Colonic mucosa (tissue), 4 donors: ENCODE data around the gene LCN2. TPM values are rescaled to one million over a fixed set of nuclear protein-coding genes. Genes with fewer than 3 reads are reported as not detected.

Experiments
- DNase-seq: peaks from one replicate; pipeline ENCODE4 v3.0.0-alpha.2; 2020
- H3K27ac ChIP-seq: fragments of 200-600 bp; one replicate; pipeline ENCODE4 v1.8.0; 2021
- H3K27me3 ChIP-seq: fragments of 200-600 bp; one replicate; pipeline ENCODE4 v1.8.0; 2021
- H3K36me3 ChIP-seq: fragments of 200-600 bp; one replicate; pipeline ENCODE4 v1.8.0; 2021
- H3K4me1 ChIP-seq: fragments of 200-600 bp; one replicate; pipeline ENCODE4 v1.8.0; 2021; ENCODE audit warnings: mild to moderate bottlenecking
- H3K4me3 ChIP-seq: fragments of 200-600 bp; one replicate; pipeline ENCODE4 v1.8.0; 2021
- H3K9ac ChIP-seq, 2 donors: one replicate each; pipeline ENCODE4 v1.7.0; 2013; ENCODE audit warnings: control low read depth in 2 of 2, low read depth in 2 of 2, low read length in 2 of 2
- H3K9me3 ChIP-seq: fragments of 200-600 bp; one replicate; pipeline ENCODE4 v1.8.0; 2021
- CTCF ChIP-seq: fragments of 200-600 bp; IDR thresholded peaks from one replicate; pipeline ENCODE4 v1.8.0; 2022; ENCODE audit warnings: antibody characterized with exemption, mild to moderate bottlenecking
- intact Hi-C: fragments of 100-400 bp; cut with DNase I; formaldehyde crosslinking; loops from one replicate; pipeline ENCODE4 v1.14.1; 2022
- total RNA-seq, 2 donors: library from RNA; stranded (reverse); fragmentation: NEBNext Ultra II Directional in 1 of 2; extraction: Animal tissue kit (Norgen Biotek cat#: 25700) in 1 of 2; gene quantifications; one replicate each; pipeline ENCODE4 v1.2.1, GENCODE V29; 2021
- donor health status: healthy.
- donor health status: DM: no; HTN: no; CAD: no.
- donor health status: DM: no; HTN: no; CAD: no.

LCN2 gene
- total RNA-seq, 2 donors from 2014 or later = 162 to 374 TPM

GRCh38 chr9:128136816-128137793 is 12.1 kb upstream of the LCN2 start:
- Histone ChIP-seq H3K27ac (no peak overlapping the region), H3K4me1 (no peaks in the 10 kb centered on the region), H3K4me3 (no peak overlapping the region), H3K9ac (no peak overlapping the region), H3K9me3 (no peaks in the 10 kb centered on the region), H3K27me3 (no peaks in the 10 kb centered on the region), H3K36me3 (no peaks in the 10 kb centered on the region)
- intact Hi-C loops = no loop called here
- DNase-seq = no peak
- no peak for TF ChIP-seq CTCF

- intact Hi-C loops = no loop called here
- Histone ChIP-seq H3K9ac (no peak overlapping the region), H3K9me3 (no peaks in the 10 kb centered on the region), H3K36me3 (no peaks in the 10 kb centered on the region), H3K4me3 (no peak overlapping the region), H3K4me1 (no peaks in the 10 kb centered on the region), H3K27ac (no peak overlapping the region), H3K27me3 (no peaks in the 10 kb centered on the region)
- no peak for TF ChIP-seq CTCF
- DNase-seq = no peak
Measured at GRCh38 chr9:128138001-128138400, 11.3 kb upstream of the LCN2 start.

- H3K4me1 ChIP-seq = peaks cover 5% of the 10 kb centered on the region
- no peak for TF ChIP-seq CTCF
- H3K36me3 ChIP-seq = no peaks in the 10 kb centered on the region
- H3K9me3 ChIP-seq = no peaks in the 10 kb centered on the region
- H3K9ac ChIP-seq = no peak overlapping the region
- no peak overlapping the region for H3K27ac ChIP-seq
- DNase-seq = no peak
- H3K4me3 ChIP-seq = no peak overlapping the region
- H3K27me3 ChIP-seq = no peaks in the 10 kb centered on the region
- intact Hi-C loops = no loop called here
Measured at GRCh38 chr9:128139621-128140020, 9.6 kb upstream of the LCN2 start.

GRCh38 chr9:128141604-128142003 is 7.6 kb upstream of the LCN2 start:
- intact Hi-C loops = no loop called here
- Histone ChIP-seq H3K36me3 (no peaks in the 10 kb centered on the region), H3K27ac (no peak overlapping the region), H3K9ac (no peak overlapping the region), H3K27me3 (no peaks in the 10 kb centered on the region), H3K9me3 (no peaks in the 10 kb centered on the region), H3K4me1 (peaks cover 5% of the 10 kb centered on the region), H3K4me3 (no peak overlapping the region)
- no peak for TF ChIP-seq CTCF
- no peak for DNase-seq

GRCh38 chr9:128142061-128142460 is 7.2 kb upstream of the LCN2 start:
- no peak overlapping the region for H3K9ac ChIP-seq
- no peaks in the 10 kb centered on the region for H3K36me3 ChIP-seq
- H3K4me1 ChIP-seq = peaks cover 5% of the 10 kb centered on the region
- TF ChIP-seq CTCF = no peak
- H3K27ac ChIP-seq = no peak overlapping the region
- intact Hi-C loops = no loop called here
- no peak overlapping the region for H3K4me3 ChIP-seq
- H3K27me3 ChIP-seq = no peaks in the 10 kb centered on the region
- DNase-seq = no peak
- no peaks in the 10 kb centered on the region for H3K9me3 ChIP-seq
